SK-N-SH treated with all-trans-retinoic acid at 6 μM for 48 hours (cell line): ENCODE results near the gene RMND1.

ENCODE experiments used
- ATAC-seq: fragments of 200-7000 bp; cut with Tn5 transposase; 3 replicates; pipeline ENCODE4 v1.9.1; 2020; ENCODE audit warnings: mild to moderate bottlenecking, moderate library complexity
- ARNTL ChIP-seq: fragments of 450-650 bp; formaldehyde crosslinking; IDR thresholded peaks from 2 replicates; pipeline ENCODE4 v1.5.0; 2020; ENCODE audit warnings: low read depth, mild to moderate bottlenecking, moderate library complexity, borderline replicate concordance
- BACH2 ChIP-seq: fragments of 250-450 bp; sonication (Bioruptor Pico); IDR thresholded peaks from 2 replicates; pipeline ENCODE4 v1.9.0; 2021; ENCODE audit warnings: mild to moderate bottlenecking, borderline replicate concordance
- CSDC2 ChIP-seq: fragments of 250-450 bp; sonication (Bioruptor Pico); IDR thresholded peaks from 2 replicates; pipeline ENCODE4 v1.5.0; 2020; ENCODE audit warnings: mild to moderate bottlenecking, moderate library complexity
- ESRRG ChIP-seq: fragments of 250-450 bp; sonication (Bioruptor Pico); IDR thresholded peaks from 2 replicates; pipeline ENCODE4 v1.6.1; 2021; ENCODE audit warnings: mild to moderate bottlenecking
- GLIS3 ChIP-seq: fragments of 250-450 bp; sonication (Bioruptor Pico); IDR thresholded peaks from 2 replicates; pipeline ENCODE4 v1.5.0; 2020; ENCODE audit warnings: mild to moderate bottlenecking, moderate library complexity
- ISL1 ChIP-seq: fragments of 250-450 bp; sonication (Bioruptor Pico); IDR thresholded peaks from 2 replicates; pipeline ENCODE4 v2.1.2; 2022; ENCODE audit warnings: mild to moderate bottlenecking, moderate library complexity
- OSR1 ChIP-seq: fragments of 250-450 bp; sonication (Bioruptor Pico); IDR thresholded peaks from 2 replicates; pipeline ENCODE4 v1.8.0; 2022; ENCODE audit warnings: moderate library complexity, mild to moderate bottlenecking, inconsistent platforms
- PPARA ChIP-seq: fragments of 250-450 bp; sonication (Bioruptor Pico); IDR thresholded peaks from 2 replicates; pipeline ENCODE4 v1.5.0; 2020; ENCODE audit warnings: mild to moderate bottlenecking, borderline replicate concordance
- RARB ChIP-seq: fragments of 250-450 bp; sonication (Bioruptor Pico); IDR thresholded peaks from 2 replicates; pipeline ENCODE4 v1.8.0; 2021; ENCODE audit warnings: mild to moderate bottlenecking, moderate library complexity
- SNAI2 ChIP-seq: fragments of 250-450 bp; sonication (Bioruptor Pico); IDR thresholded peaks from 2 replicates; pipeline ENCODE4 v1.5.0; 2020; ENCODE audit warnings: mild to moderate bottlenecking, moderate library complexity
- TCF4 ChIP-seq: fragments of 250-450 bp; sonication (Bioruptor Pico); IDR thresholded peaks from 2 replicates; pipeline ENCODE4 v1.8.0; 2021; ENCODE audit warnings: mild to moderate bottlenecking, moderate library complexity, borderline replicate concordance
- TOX ChIP-seq: fragments of 250-450 bp; sonication (Bioruptor Pico); IDR thresholded peaks from 2 replicates; pipeline ENCODE4 v1.8.0; 2021; ENCODE audit warnings: mild to moderate bottlenecking, moderate library complexity, borderline replicate concordance
- ZC3H10 ChIP-seq: fragments of 250-450 bp; sonication (Bioruptor Pico); IDR thresholded peaks from 2 replicates; pipeline ENCODE4 v1.5.1; 2021; ENCODE audit warnings: mild to moderate bottlenecking, moderate library complexity
- ZFP30 ChIP-seq: fragments of 450-650 bp; formaldehyde crosslinking; IDR thresholded peaks from 2 replicates; pipeline ENCODE4 v1.5.0; 2022; ENCODE audit warnings: mild to moderate bottlenecking, moderate library complexity
- ZNF565 ChIP-seq: fragments of 450-650 bp; formaldehyde crosslinking; conservative IDR thresholded peaks from 2 replicates; pipeline ENCODE4 v1.5.0; 2020; ENCODE audit warnings: low read depth, mild to moderate bottlenecking, moderate library complexity
- ZNF70 ChIP-seq: fragments of 450-650 bp; formaldehyde crosslinking; IDR thresholded peaks from 2 replicates; pipeline ENCODE4 v1.5.0; 2020; ENCODE audit warnings: mild to moderate bottlenecking, moderate library complexity
- ZNF8 ChIP-seq: fragments of 450-650 bp; formaldehyde crosslinking; IDR thresholded peaks from 2 replicates; pipeline ENCODE4 v1.5.0; 2020; ENCODE audit warnings: mild to moderate bottlenecking, moderate library complexity
- TF ChIP-seq, protein P1 (sequence below): fragments of 250-450 bp; sonication (Bioruptor Pico); IDR thresholded peaks from 2 replicates; pipeline ENCODE4 v1.5.1; 2021; ENCODE audit warnings: mild to moderate bottlenecking, moderate library complexity
- TF ChIP-seq, protein P2 (sequence below): fragments of 250-450 bp; sonication (Bioruptor Pico); IDR thresholded peaks from 2 replicates; pipeline ENCODE4 v1.8.0; 2020; ENCODE audit warnings: mild to moderate bottlenecking, moderate library complexity, borderline replicate concordance
- TF ChIP-seq, protein P3 (sequence below): fragments of 250-450 bp; sonication (Bioruptor Pico); IDR thresholded peaks from 2 replicates; pipeline ENCODE4 v1.8.0; 2021; ENCODE audit warnings: low read depth, mild to moderate bottlenecking, moderate library complexity, borderline replicate concordance
- TF ChIP-seq, protein P4 (sequence below): fragments of 250-450 bp; sonication (Bioruptor Pico); IDR thresholded peaks from 2 replicates; pipeline ENCODE4 v1.5.0; 2020; ENCODE audit warnings: mild to moderate bottlenecking, moderate library complexity
- TF ChIP-seq, protein P5 (sequence below): fragments of 250-450 bp; sonication (Bioruptor Pico); IDR thresholded peaks from 2 replicates; pipeline ENCODE4 v1.5.1; 2020; ENCODE audit warnings: low read depth, mild to moderate bottlenecking, moderate library complexity

RMND1 gene

DNA sequence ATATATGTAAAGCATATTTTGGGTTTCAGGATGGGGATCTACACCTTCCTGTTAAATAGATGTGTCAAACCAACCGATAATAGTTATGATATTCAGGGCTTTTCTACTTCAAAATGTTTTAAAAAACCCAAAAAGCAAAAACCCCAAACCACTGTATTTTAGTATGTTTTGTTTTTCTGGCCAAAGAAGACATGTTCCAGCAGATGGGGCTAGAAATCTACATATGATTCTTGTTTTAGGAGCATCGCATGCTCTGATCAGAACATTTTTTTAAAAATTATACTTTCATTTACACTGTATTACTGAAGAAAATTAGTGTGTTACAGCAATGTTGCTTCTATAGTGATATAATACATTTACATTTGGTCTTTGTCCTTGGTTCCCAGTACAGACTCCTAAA, 11.0 kb downstream of the RMND1 start (continued):
- TF ChIP-seq, protein P1, sequence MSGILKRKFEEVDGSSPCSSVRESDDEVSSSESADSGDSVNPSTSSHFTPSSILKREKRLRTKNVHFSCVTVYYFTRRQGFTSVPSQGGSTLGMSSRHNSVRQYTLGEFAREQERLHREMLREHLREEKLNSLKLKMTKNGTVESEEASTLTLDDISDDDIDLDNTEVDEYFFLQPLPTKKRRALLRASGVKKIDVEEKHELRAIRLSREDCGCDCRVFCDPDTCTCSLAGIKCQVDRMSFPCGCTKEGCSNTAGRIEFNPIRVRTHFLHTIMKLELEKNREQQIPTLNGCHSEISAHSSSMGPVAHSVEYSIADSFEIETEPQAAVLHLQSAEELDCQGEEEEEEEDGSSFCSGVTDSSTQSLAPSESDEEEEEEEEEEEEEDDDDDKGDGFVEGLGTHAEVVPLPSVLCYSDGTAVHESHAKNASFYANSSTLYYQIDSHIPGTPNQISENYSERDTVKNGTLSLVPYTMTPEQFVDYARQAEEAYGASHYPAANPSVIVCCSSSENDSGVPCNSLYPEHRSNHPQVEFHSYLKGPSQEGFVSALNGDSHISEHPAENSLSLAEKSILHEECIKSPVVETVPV (CRISPR knock-in tag), result no peak
- TF ChIP-seq RARB, result no peak
- no peak for TF ChIP-seq ESRRG
- TF ChIP-seq ZNF8 (CRISPR knock-in tag), result no peak
- TF ChIP-seq, all 23 proteins: peak for 0

DNA sequence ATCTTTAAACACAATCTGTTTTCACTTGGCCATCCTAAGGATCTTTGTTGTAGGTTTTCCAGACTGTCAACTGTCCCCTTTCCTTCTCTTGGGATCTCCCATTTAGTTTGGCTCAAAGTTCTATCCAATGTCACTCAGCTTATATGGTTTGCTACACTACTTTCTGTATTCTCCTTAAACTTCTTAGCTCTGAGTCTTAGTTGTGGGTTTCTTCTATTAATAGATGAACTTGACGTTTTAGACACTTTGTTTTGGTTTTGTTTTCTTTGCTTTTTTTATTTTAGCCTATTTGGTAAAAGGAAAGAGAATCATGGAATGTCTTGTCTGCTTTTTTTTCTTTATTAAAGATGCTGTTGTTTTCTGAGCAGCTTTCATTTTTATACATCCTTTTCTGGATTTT, 11.4 kb downstream of the RMND1 start:
- ATAC-seq, result no peak

DNA sequence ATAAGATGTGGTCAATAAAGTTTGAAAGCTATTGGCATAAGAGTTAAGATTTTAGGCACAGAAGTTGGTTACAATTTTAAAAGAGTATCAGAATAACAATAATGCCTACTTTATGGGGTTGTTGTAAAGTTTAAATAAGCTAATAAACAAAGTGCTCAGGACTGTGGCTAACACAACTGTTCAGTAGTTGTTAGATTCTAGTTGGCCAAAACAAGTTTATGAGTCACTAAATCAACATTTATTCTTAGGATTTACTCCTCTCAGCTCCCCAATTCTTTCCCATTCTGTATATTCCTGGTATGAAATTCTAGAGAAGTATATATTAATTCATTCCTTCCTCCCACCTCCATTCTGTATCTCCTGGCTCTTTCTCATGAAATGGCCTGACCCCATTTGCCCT, 14.5 kb downstream of the RMND1 start:
- TF ChIP-seq, protein P2, sequence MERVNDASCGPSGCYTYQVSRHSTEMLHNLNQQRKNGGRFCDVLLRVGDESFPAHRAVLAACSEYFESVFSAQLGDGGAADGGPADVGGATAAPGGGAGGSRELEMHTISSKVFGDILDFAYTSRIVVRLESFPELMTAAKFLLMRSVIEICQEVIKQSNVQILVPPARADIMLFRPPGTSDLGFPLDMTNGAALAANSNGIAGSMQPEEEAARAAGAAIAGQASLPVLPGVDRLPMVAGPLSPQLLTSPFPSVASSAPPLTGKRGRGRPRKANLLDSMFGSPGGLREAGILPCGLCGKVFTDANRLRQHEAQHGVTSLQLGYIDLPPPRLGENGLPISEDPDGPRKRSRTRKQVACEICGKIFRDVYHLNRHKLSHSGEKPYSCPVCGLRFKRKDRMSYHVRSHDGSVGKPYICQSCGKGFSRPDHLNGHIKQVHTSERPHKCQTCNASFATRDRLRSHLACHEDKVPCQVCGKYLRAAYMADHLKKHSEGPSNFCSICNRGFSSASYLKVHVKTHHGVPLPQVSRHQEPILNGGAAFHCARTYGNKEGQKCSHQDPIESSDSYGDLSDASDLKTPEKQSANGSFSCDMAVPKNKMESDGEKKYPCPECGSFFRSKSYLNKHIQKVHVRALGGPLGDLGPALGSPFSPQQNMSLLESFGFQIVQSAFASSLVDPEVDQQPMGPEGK, result no peak
- TF ChIP-seq TOX (CRISPR knock-in tag), result no peak
- TF ChIP-seq GLIS3 (CRISPR knock-in tag), result no peak
- no peak for TF ChIP-seq OSR1 (CRISPR knock-in tag)
- TF ChIP-seq RARB, result no peak
- TF ChIP-seq, all 23 proteins: peak for 0
- ATAC-seq, result 0 out of 3 replicates have a peak, but pooled peaks have one; percentile 23

More for the DNA sequence above, 11.4 kb downstream of the RMND1 start:
- TF ChIP-seq, protein P3, sequence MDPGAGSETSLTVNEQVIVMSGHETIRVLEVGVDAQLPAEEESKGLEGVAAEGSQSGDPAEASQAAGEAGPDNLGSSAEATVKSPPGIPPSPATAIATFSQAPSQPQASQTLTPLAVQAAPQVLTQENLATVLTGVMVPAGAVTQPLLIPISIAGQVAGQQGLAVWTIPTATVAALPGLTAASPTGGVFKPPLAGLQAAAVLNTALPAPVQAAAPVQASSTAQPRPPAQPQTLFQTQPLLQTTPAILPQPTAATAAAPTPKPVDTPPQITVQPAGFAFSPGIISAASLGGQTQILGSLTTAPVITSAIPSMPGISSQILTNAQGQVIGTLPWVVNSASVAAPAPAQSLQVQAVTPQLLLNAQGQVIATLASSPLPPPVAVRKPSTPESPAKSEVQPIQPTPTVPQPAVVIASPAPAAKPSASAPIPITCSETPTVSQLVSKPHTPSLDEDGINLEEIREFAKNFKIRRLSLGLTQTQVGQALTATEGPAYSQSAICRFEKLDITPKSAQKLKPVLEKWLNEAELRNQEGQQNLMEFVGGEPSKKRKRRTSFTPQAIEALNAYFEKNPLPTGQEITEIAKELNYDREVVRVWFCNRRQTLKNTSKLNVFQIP (CRISPR knock-in tag), result no peak
- TF ChIP-seq ZFP30 (CRISPR knock-in tag) (no peak), TOX (CRISPR knock-in tag) (no peak), ZNF8 (CRISPR knock-in tag) (no peak), ISL1 (no peak), ZC3H10 (CRISPR knock-in tag) (no peak), RARB (no peak)
- TF ChIP-seq, protein P4, sequence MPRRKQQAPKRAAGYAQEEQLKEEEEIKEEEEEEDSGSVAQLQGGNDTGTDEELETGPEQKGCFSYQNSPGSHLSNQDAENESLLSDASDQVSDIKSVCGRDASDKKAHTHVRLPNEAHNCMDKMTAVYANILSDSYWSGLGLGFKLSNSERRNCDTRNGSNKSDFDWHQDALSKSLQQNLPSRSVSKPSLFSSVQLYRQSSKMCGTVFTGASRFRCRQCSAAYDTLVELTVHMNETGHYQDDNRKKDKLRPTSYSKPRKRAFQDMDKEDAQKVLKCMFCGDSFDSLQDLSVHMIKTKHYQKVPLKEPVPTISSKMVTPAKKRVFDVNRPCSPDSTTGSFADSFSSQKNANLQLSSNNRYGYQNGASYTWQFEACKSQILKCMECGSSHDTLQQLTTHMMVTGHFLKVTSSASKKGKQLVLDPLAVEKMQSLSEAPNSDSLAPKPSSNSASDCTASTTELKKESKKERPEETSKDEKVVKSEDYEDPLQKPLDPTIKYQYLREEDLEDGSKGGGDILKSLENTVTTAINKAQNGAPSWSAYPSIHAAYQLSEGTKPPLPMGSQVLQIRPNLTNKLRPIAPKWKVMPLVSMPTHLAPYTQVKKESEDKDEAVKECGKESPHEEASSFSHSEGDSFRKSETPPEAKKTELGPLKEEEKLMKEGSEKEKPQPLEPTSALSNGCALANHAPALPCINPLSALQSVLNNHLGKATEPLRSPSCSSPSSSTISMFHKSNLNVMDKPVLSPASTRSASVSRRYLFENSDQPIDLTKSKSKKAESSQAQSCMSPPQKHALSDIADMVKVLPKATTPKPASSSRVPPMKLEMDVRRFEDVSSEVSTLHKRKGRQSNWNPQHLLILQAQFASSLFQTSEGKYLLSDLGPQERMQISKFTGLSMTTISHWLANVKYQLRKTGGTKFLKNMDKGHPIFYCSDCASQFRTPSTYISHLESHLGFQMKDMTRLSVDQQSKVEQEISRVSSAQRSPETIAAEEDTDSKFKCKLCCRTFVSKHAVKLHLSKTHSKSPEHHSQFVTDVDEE (CRISPR knock-in tag), result no peak

DNA sequence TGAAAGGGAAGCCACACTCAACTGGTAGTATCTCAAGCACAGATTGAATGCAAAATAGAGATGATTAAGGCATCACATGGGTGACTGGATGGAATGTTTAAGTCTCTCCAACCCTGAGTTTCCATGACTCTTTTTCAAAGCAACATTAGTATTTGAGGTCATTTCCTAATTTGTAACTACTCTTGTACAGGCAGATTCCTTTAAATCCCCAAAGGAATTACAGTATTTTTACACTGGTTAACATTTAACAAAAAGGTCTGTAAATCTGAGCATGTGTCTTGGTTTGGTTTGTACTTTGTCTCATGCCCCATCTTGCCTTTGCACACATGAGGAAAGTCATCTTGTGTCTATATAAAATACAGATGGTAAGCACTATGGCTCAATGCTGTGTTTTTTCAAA, 15.1 kb downstream of the RMND1 start:
- ATAC-seq, result peak; percentile 41; the same call in 2 of the 3 replicates
- TF ChIP-seq, protein P5, sequence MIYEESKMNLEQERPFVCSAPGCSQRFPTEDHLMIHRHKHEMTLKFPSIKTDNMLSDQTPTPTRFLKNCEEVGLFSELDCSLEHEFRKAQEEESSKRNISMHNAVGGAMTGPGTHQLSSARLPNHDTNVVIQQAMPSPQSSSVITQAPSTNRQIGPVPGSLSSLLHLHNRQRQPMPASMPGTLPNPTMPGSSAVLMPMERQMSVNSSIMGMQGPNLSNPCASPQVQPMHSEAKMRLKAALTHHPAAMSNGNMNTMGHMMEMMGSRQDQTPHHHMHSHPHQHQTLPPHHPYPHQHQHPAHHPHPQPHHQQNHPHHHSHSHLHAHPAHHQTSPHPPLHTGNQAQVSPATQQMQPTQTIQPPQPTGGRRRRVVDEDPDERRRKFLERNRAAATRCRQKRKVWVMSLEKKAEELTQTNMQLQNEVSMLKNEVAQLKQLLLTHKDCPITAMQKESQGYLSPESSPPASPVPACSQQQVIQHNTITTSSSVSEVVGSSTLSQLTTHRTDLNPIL (CRISPR knock-in tag), result no peak
- no peak for TF ChIP-seq ARNTL (CRISPR knock-in tag)
- no peak for TF ChIP-seq TOX (CRISPR knock-in tag)
- no peak for TF ChIP-seq CSDC2 (CRISPR knock-in tag)
- TF ChIP-seq PPARA (CRISPR knock-in tag), result no peak
- TF ChIP-seq, protein P1 (CRISPR knock-in tag), result no peak
- TF ChIP-seq ISL1, result no peak
- TF ChIP-seq ZNF70 (CRISPR knock-in tag), result no peak
- no peak for TF ChIP-seq ZNF565 (CRISPR knock-in tag)
- no peak for TF ChIP-seq ZFP30 (CRISPR knock-in tag)
- TF ChIP-seq, protein P2, result no peak
- TF ChIP-seq BACH2, result no peak
- no peak for TF ChIP-seq TCF4
- TF ChIP-seq SNAI2 (CRISPR knock-in tag), result no peak
- TF ChIP-seq ZNF8 (CRISPR knock-in tag), result no peak
- TF ChIP-seq ESRRG, result no peak
- no peak for TF ChIP-seq GLIS3 (CRISPR knock-in tag)
